HEK293 (cell line): Measurements from ENCODE around the gene PMAIP1.

ENCODE experiments used
- PRDM1 ChIP-seq: fragments of 450-650 bp; formaldehyde crosslinking; IDR thresholded peaks from 2 replicates; pipeline ENCODE4; 2016; ENCODE audit warnings: missing biosample characterization, missing genetic modification characterization
- RBAK ChIP-seq: fragments of 450-650 bp; formaldehyde crosslinking; IDR thresholded peaks from 2 replicates; pipeline ENCODE4 v1.5.1; 2016; ENCODE audit warnings: missing biosample characterization, missing genetic modification characterization
- SCRT2 ChIP-seq: fragments of 450-650 bp; formaldehyde crosslinking; IDR thresholded peaks from 2 replicates; pipeline ENCODE4 v1.5.1; 2016; ENCODE audit warnings: missing biosample characterization, missing genetic modification characterization
- TRIM28 ChIP-seq: IDR thresholded peaks from 2 replicates; pipeline ENCODE4 v1.6.1; 2011; ENCODE audit warnings: low read length, control low read depth, borderline replicate concordance
- ZBTB7A ChIP-seq: fragments of 450-650 bp; formaldehyde crosslinking; IDR thresholded peaks from 2 replicates; pipeline ENCODE4 v1.5.1; 2016; ENCODE audit warnings: low read depth, missing biosample characterization, missing genetic modification characterization
- ZNF184 ChIP-seq: fragments of 450-650 bp; IDR thresholded peaks from 2 replicates; pipeline ENCODE4 v1.5.1; 2018; ENCODE audit warnings: missing biosample characterization, mild to moderate bottlenecking, missing genetic modification characterization
- ZNF24 ChIP-seq: fragments of 450-650 bp; formaldehyde crosslinking; IDR thresholded peaks from 2 replicates; pipeline ENCODE4 v1.5.1; 2016; ENCODE audit warnings: missing biosample characterization, missing genetic modification characterization
- ZNF266 ChIP-seq: fragments of 450-650 bp; formaldehyde crosslinking; IDR thresholded peaks from 2 replicates; pipeline ENCODE4 v1.5.1; 2016; ENCODE audit warnings: missing biosample characterization, missing genetic modification characterization, low read depth
- ZNF341 ChIP-seq: fragments of 450-650 bp; formaldehyde crosslinking; IDR thresholded peaks from 2 replicates; pipeline ENCODE4; 2016; ENCODE audit warnings: low read depth, missing biosample characterization, missing genetic modification characterization
- ZNF350 ChIP-seq: fragments of 450-650 bp; formaldehyde crosslinking; IDR thresholded peaks from 2 replicates; pipeline ENCODE4 v1.5.0; 2017; ENCODE audit warnings: missing biosample characterization, mild to moderate bottlenecking, missing genetic modification characterization
- ZNF391 ChIP-seq: fragments of 450-650 bp; formaldehyde crosslinking; IDR thresholded peaks from 2 replicates; pipeline ENCODE4 v1.5.1; 2016; ENCODE audit warnings: low read depth, missing biosample characterization, missing genetic modification characterization, borderline replicate concordance
- ZNF654 ChIP-seq: fragments of 450-650 bp; formaldehyde crosslinking; IDR thresholded peaks from 2 replicates; pipeline ENCODE4 v1.5.1; 2016; ENCODE audit warnings: low read depth, missing biosample characterization, missing genetic modification characterization
- ZNF660 ChIP-seq: fragments of 450-650 bp; IDR thresholded peaks from 2 replicates; pipeline ENCODE4 v1.5.1; 2018; ENCODE audit warnings: missing biosample characterization, mild to moderate bottlenecking, missing genetic modification characterization
- ZNF747 ChIP-seq: fragments of 450-650 bp; formaldehyde crosslinking; IDR thresholded peaks from 2 replicates; pipeline ENCODE4 v1.5.1; 2016; ENCODE audit warnings: missing biosample characterization, missing genetic modification characterization
- ZNF777 ChIP-seq: fragments of 450-650 bp; formaldehyde crosslinking; IDR thresholded peaks from 2 replicates; pipeline ENCODE4 v1.5.1; 2017; ENCODE audit warnings: missing biosample characterization, missing genetic modification characterization, borderline replicate concordance
- ZSCAN16 ChIP-seq: fragments of 450-650 bp; formaldehyde crosslinking; IDR thresholded peaks from 2 replicates; pipeline ENCODE4 v1.5.1; 2016; ENCODE audit warnings: missing biosample characterization, missing genetic modification characterization
- TF ChIP-seq, protein P1 (sequence below): fragments of 450-650 bp; formaldehyde crosslinking; IDR thresholded peaks from 2 replicates; pipeline ENCODE4 v1.5.1; 2016; ENCODE audit warnings: missing biosample characterization, missing genetic modification characterization
- TF ChIP-seq, protein P2 (sequence below): fragments of 450-650 bp; formaldehyde crosslinking; conservative IDR thresholded peaks from 2 replicates; pipeline ENCODE4 v1.5.1; 2016; ENCODE audit warnings: low read depth, missing biosample characterization, missing genetic modification characterization
- TF ChIP-seq, protein P3 (sequence below): fragments of 450-650 bp; formaldehyde crosslinking; IDR thresholded peaks from 2 replicates; pipeline ENCODE4 v1.5.1; 2016; ENCODE audit warnings: missing biosample characterization, missing genetic modification characterization
- TF ChIP-seq, protein P4 (sequence below): fragments of 450-650 bp; formaldehyde crosslinking; IDR thresholded peaks from 2 replicates; pipeline ENCODE4 v1.5.1; 2016; ENCODE audit warnings: missing biosample characterization, missing genetic modification characterization
- TF ChIP-seq, protein P5 (sequence below): fragments of 450-650 bp; formaldehyde crosslinking; IDR thresholded peaks from 2 replicates; pipeline ENCODE4 v1.5.1; 2017; ENCODE audit warnings: missing biosample characterization, missing genetic modification characterization
- TF ChIP-seq, protein P6 (sequence below): fragments of 450-650 bp; formaldehyde crosslinking; conservative IDR thresholded peaks from 2 replicates; pipeline ENCODE4 v1.5.1; 2016; ENCODE audit warnings: low read depth, missing biosample characterization, missing genetic modification characterization

Gene PMAIP1

DNA sequence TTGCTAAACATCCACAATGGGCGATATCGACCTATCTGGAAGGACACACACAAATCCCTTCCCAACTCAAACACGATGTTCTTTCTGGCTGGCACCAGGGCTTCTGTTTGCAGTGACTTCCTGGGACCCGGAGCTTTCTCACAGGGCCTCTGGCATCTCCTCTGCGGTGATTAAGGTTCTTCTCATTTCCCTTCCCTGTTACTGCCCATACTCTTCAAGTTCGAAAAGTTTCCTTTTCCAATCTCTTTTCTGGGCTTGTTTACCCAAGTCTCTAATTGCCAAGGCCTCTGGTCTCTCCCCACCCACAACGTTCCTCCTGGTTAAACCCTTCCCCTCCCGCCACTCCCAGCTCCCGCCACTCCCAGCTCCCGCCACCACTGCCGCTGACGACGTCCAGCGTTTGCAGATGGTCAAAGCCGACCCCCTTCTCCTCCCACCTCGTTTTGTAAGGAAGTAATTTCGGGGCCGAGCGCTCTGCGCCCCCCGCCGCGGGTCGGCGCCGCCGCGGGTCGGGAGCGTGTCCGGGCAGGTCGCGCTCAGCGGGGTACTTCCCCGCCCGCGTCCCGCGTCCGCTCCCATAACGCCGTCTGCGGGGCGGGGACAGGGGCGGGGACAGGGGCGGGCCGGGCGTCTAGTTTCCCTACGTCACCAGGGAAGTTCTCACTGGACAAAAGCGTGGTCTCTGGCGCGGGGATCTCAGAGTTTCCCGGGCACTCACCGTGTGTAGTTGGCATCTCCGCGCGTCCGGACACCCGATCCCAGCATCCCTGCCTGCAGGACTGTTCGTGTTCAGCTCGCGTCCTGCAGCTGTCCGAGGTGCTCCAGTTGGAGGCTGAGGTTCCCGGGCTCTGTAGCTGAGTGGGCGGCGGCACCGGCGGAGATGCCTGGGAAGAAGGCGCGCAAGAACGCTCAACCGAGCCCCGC lies at the start of gene PMAIP1 (continued):
- TF ChIP-seq RBAK, result no peak
- TF ChIP-seq, protein P1, sequence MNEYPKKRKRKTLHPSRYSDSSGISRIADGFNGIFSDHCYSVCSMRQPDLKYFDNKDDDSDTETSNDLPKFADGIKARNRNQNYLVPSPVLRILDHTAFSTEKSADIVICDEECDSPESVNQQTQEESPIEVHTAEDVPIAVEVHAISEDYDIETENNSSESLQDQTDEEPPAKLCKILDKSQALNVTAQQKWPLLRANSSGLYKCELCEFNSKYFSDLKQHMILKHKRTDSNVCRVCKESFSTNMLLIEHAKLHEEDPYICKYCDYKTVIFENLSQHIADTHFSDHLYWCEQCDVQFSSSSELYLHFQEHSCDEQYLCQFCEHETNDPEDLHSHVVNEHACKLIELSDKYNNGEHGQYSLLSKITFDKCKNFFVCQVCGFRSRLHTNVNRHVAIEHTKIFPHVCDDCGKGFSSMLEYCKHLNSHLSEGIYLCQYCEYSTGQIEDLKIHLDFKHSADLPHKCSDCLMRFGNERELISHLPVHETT (tag by site-specific recombination), result no peak
- no peak for TF ChIP-seq ZNF747 (tag by site-specific recombination)
- TF ChIP-seq ZNF777 (tag by site-specific recombination), result peak; percentile 71; the same call in 1 of the 2 replicates
- TF ChIP-seq, protein P2, sequence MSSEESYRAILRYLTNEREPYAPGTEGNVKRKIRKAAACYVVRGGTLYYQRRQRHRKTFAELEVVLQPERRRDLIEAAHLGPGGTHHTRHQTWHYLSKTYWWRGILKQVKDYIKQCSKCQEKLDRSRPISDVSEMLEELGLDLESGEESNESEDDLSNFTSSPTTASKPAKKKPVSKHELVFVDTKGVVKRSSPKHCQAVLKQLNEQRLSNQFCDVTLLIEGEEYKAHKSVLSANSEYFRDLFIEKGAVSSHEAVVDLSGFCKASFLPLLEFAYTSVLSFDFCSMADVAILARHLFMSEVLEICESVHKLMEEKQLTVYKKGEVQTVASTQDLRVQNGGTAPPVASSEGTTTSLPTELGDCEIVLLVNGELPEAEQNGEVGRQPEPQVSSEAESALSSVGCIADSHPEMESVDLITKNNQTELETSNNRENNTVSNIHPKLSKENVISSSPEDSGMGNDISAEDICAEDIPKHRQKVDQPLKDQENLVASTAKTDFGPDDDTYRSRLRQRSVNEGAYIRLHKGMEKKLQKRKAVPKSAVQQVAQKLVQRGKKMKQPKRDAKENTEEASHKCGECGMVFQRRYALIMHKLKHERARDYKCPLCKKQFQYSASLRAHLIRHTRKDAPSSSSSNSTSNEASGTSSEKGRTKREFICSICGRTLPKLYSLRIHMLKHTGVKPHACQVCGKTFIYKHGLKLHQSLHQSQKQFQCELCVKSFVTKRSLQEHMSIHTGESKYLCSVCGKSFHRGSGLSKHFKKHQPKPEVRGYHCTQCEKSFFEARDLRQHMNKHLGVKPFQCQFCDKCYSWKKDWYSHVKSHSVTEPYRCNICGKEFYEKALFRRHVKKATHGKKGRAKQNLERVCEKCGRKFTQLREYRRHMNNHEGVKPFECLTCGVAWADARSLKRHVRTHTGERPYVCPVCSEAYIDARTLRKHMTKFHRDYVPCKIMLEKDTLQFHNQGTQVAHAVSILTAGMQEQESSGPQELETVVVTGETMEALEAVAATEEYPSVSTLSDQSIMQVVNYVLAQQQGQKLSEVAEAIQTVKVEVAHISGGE (tag by site-specific recombination), result peak; percentile 50
- TF ChIP-seq ZNF654 (tag by site-specific recombination), result no peak
- TF ChIP-seq PRDM1 (tag by site-specific recombination), result peak; percentile 84
- no peak for TF ChIP-seq ZNF184
- TF ChIP-seq ZBTB7A (tag by site-specific recombination), result no peak
- no peak for TF ChIP-seq SCRT2 (tag by site-specific recombination)
- TF ChIP-seq ZSCAN16, result peak; percentile 7; the same call in 1 of the 2 replicates
- TF ChIP-seq ZNF391 (tag by site-specific recombination), result peak; percentile 83; the same call in 1 of the 2 replicates
- TF ChIP-seq ZNF341 (tag by site-specific recombination), result peak; percentile 79
- no peak for TF ChIP-seq ZNF266
- peak; percentile 89 for TF ChIP-seq ZNF660 (tag by site-specific recombination)
- TF ChIP-seq, protein P3, sequence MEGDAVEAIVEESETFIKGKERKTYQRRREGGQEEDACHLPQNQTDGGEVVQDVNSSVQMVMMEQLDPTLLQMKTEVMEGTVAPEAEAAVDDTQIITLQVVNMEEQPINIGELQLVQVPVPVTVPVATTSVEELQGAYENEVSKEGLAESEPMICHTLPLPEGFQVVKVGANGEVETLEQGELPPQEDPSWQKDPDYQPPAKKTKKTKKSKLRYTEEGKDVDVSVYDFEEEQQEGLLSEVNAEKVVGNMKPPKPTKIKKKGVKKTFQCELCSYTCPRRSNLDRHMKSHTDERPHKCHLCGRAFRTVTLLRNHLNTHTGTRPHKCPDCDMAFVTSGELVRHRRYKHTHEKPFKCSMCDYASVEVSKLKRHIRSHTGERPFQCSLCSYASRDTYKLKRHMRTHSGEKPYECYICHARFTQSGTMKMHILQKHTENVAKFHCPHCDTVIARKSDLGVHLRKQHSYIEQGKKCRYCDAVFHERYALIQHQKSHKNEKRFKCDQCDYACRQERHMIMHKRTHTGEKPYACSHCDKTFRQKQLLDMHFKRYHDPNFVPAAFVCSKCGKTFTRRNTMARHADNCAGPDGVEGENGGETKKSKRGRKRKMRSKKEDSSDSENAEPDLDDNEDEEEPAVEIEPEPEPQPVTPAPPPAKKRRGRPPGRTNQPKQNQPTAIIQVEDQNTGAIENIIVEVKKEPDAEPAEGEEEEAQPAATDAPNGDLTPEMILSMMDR, result no peak
- TF ChIP-seq TRIM28, result no peak; the same call in 1 of the 2 replicates
- no peak for TF ChIP-seq ZNF350
- TF ChIP-seq, protein P4, sequence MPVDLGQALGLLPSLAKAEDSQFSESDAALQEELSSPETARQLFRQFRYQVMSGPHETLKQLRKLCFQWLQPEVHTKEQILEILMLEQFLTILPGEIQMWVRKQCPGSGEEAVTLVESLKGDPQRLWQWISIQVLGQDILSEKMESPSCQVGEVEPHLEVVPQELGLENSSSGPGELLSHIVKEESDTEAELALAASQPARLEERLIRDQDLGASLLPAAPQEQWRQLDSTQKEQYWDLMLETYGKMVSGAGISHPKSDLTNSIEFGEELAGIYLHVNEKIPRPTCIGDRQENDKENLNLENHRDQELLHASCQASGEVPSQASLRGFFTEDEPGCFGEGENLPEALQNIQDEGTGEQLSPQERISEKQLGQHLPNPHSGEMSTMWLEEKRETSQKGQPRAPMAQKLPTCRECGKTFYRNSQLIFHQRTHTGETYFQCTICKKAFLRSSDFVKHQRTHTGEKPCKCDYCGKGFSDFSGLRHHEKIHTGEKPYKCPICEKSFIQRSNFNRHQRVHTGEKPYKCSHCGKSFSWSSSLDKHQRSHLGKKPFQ (tag by site-specific recombination), result no peak
- TF ChIP-seq, protein P5, sequence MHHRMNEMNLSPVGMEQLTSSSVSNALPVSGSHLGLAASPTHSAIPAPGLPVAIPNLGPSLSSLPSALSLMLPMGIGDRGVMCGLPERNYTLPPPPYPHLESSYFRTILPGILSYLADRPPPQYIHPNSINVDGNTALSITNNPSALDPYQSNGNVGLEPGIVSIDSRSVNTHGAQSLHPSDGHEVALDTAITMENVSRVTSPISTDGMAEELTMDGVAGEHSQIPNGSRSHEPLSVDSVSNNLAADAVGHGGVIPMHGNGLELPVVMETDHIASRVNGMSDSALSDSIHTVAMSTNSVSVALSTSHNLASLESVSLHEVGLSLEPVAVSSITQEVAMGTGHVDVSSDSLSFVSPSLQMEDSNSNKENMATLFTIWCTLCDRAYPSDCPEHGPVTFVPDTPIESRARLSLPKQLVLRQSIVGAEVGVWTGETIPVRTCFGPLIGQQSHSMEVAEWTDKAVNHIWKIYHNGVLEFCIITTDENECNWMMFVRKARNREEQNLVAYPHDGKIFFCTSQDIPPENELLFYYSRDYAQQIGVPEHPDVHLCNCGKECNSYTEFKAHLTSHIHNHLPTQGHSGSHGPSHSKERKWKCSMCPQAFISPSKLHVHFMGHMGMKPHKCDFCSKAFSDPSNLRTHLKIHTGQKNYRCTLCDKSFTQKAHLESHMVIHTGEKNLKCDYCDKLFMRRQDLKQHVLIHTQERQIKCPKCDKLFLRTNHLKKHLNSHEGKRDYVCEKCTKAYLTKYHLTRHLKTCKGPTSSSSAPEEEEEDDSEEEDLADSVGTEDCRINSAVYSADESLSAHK (tag by site-specific recombination), result peak; percentile 83
- no peak for TF ChIP-seq ZNF24 (tag by site-specific recombination)
- TF ChIP-seq, protein P6, sequence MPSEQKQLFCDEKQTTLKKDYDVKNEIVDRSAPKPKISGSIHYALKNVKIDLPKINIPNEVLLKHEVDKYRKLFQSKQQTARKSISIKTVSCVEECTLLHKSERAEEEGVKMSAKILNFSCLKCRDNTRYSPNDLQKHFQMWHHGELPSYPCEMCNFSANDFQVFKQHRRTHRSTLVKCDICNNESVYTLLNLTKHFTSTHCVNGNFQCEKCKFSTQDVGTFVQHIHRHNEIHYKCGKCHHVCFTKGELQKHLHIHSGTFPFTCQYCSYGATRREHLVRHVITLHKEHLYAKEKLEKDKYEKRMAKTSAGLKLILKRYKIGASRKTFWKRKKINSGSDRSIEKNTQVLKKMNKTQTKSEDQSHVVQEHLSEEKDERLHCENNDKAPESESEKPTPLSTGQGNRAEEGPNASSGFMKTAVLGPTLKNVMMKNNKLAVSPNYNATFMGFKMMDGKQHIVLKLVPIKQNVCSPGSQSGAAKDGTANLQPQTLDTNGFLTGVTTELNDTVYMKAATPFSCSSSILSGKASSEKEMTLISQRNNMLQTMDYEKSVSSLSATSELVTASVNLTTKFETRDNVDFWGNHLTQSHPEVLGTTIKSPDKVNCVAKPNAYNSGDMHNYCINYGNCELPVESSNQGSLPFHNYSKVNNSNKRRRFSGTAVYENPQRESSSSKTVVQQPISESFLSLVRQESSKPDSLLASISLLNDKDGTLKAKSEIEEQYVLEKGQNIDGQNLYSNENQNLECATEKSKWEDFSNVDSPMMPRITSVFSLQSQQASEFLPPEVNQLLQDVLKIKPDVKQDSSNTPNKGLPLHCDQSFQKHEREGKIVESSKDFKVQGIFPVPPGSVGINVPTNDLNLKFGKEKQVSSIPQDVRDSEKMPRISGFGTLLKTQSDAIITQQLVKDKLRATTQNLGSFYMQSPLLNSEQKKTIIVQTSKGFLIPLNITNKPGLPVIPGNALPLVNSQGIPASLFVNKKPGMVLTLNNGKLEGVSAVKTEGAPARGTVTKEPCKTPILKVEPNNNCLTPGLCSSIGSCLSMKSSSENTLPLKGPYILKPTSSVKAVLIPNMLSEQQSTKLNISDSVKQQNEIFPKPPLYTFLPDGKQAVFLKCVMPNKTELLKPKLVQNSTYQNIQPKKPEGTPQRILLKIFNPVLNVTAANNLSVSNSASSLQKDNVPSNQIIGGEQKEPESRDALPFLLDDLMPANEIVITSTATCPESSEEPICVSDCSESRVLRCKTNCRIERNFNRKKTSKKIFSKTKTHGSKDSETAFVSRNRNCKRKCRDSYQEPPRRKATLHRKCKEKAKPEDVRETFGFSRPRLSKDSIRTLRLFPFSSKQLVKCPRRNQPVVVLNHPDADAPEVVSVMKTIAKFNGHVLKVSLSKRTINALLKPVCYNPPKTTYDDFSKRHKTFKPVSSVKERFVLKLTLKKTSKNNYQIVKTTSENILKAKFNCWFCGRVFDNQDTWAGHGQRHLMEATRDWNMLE, result no peak
